GM19455 (cell line): ENCODE results near the gene SLC1A4.

Experiments used
- ATAC-seq: cut with Tn5 transposase; IDR thresholded peaks from one replicate; pipeline ENCODE4 v1.9.1; 2021; ENCODE audit not compliant: unreplicated experiment

The SLC1A4 gene

DNA sequence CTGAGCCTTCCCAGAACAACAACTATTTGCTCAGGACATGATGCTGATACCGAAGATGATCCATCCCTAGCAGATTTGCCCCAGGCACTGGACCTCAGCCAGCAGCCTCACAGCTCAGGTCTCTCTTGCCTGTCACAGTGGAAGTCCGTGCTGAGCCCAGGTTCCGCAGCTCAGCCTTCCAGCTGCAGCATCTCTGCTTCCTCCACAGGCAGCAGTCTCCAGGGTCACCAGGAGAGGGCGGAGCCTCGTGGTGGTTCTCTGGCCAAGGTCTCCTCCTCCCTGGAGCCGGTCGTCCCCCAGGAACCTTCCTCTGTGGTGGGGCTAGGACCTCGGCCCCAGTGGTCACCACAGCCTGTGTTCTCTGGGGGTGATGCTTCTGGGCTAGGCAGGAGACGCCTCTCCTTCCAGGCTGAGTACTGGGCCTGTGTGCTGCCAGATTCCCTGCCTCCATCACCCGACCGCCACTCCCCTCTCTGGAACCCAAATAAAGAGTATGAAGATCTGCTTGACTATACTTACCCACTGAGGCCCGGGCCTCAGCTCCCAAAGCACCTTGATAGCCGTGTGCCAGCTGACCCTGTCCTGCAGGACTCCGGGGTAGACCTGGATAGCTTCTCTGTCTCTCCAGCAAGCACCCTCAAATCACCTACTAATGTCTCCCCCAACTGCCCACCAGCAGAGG is 82.4 kb downstream of the SLC1A4 start:
- ATAC-seq, result no peak

DNA sequence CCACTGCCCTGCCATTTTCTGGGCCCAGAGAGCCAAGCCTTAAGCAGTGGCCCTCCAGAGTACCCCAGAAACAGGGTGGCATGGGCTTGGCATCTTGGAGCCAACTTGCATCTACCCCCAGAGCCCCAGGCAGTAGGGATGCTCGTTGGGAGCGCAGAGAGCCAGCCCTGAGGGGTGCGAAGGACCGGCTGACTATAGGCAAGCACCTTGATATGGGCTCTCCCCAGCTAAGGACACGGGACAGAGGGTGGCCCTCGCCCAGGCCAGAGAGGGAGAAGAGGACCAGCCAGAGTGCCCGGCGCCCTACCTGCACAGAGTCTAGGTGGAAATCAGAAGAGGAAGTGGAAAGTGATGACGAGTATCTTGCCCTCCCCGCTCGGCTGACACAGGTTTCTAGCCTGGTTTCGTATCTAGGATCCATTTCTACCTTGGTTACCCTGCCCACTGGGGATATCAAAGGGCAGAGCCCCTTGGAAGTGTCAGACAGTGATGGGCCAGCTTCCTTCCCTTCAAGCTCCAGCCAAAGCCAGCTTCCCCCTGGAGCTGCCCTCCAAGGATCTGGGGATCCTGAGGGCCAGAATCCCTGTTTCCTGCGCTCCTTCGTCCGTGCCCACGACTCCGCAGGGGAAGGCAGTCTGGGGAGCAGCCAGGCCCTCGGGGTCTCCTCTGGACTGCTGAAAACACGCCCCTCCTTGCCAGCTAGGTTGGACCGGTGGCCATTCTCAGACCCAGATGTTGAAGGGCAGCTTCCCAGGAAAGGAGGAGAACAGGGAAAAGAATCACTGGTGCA is 83.2 kb downstream of the SLC1A4 start:
- no peak for ATAC-seq
